NCI-H1436 (cell line): ENCODE data around the gene TRIML1.

ENCODE experiments used
- DNase-seq: peaks from one replicate; lab custom pipeline; 2025; lab: John Stamatoyannopoulos, UW

Gene TRIML1, protein sequence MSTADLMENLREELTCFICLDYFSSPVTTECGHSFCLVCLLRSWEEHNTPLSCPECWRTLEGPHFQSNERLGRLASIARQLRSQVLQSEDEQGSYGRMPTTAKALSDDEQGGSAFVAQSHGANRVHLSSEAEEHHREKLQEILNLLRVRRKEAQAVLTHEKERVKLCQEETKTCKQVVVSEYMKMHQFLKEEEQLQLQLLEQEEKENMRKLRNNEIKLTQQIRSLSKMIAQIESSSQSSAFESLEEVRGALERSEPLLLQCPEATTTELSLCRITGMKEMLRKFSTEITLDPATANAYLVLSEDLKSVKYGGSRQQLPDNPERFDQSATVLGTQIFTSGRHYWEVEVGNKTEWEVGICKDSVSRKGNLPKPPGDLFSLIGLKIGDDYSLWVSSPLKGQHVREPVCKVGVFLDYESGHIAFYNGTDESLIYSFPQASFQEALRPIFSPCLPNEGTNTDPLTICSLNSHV

GRCh38 chr4:188139141-188139540, at the start of gene TRIML1:
TRIML1 (plus strand) TSS chr4:188139441; CDS start chr4:188139559, 118 bp downstream.
- DNase-seq, result no peak

DNA sequence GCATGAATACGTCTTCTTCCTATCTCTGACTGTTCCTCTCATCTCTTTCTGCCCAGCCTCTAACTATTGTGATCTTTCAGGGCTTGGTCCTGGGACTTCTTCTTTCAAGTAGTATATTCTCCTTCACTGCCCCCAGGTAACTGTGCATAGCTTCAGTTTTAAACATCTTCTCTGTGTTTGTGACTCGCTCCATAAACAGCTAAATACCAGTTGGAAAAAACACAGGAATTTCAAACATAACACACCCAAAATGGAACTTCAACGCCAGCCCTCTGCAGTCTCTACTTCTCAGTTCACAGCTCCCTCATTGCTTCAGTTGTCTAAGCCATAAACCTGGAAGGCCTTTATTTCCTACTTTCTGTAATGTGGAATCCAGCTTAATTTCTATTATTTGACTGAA, 46.4 kb upstream of the TRIML1 start:
- DNase-seq, result no peak

DNA sequence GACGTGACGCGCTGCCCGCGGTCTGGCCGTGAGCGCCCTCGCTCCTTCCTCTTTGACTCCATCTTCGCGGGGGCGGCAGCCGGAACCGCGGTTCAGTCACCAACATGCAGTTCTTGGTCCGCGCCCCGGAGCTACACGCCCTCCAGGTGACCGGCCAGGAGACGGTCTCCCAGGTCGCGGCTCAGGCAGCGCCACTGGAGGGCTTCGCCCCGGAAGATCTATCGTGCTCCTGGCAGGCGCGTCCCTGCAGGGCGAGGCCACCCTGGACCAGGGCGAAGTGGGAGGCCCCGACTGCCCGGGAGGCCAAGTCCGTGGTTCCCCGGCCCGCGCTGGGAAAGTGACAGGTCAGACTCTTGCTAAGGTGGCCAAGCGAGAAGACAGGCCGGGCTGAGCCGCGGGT, 32.8 kb upstream of the TRIML1 start:
- DNase-seq, result no peak

DNA sequence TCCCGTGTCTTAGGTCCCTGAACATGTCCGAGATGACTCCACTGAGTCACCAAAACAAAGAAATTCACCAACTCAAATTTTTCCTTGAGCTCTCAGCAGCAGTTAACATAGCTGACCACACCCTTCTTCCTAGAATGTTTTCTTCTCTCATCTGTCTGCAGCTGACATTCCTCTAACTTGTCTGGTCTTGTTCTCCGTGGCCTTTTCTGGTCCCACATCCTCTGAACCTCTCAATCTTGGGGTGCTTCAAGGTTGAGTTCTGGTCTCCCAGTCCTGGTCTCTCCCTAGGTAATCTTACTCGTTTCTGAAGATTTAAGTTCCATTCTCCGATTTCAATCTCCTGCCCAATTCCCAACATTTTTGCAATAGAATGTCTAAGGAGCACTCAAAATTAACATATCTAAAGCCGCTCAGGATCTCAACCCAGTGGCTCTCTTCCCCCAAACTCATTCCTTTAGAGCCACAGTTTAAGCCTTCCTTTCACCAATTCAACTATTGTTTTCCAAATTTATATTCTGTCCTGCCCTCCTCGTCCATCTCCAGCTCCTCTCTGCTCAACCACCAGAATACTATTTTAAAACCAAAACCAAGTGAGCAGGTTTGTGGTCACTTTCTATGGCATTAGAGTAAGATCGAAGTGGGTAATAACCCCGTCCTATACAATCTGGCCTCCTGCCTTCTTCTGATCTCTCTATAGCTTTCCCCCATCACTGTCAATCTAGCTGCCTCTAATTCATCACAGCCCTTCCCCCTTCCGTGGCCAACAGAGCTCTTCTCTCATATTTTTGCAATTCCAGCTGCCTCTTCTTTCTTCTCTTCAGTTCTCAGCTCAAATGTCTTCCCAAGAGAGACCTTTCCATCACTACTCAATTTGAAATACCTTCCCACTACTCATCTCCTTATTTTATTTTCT, 31.1 kb upstream of the TRIML1 start:
- DNase-seq, result no peak

DNA sequence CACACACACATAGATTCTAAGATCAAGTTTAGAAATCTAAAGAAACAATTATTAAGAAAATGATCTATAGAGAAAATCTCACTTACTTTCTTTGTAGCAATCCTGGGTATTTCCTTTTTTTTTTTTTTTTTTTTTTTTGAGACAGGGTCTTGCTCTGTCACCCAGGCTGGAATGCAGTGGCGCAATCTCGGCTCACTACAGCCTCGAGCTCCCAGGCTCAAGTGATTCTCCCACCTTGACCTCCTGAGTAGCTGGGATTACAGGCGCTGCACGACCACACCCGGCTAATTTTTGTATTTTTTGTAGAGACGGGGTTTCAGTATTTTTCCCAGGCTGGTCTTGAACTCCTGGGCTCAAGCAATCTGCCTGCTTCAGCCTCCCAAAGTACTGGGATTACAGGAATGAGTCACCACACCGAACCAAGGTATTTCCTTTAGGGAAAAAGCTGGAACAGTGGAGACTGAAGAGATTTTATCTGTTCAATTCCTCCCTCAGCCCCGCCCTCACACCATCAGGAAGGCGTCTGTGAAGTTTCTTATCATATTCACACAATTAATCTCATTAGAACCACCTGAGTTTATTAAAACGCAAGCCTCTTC, 30.0 kb upstream of the TRIML1 start, which contains the start of gene TRIML2:
Gene TRIML2, minus strand, starts transcription at position 447 of the 599 bp plus-strand sequence. CDS start 4,235 bp downstream, outside the sequence.
- DNase-seq, result no peak

DNA sequence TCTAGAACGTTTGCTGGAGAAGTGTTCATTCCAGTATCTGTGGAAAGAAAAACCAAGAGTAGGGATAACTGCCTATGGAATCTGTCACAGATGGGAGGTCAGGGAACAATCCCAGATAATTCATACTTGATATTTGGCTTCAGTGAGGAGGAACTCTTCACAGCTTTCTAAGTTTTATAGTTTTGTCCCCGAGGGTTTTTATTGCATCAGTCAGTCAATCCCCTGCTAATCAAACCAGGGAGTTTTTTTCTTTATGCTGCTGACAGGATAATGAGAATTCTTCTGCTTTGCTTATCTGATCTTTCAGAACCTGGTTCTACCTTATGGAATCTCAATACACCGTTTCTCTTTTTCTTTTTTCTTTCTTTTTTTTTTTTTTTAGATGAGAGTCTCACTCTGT, 29.2 kb upstream of the TRIML1 start:
- no peak for DNase-seq

DNA sequence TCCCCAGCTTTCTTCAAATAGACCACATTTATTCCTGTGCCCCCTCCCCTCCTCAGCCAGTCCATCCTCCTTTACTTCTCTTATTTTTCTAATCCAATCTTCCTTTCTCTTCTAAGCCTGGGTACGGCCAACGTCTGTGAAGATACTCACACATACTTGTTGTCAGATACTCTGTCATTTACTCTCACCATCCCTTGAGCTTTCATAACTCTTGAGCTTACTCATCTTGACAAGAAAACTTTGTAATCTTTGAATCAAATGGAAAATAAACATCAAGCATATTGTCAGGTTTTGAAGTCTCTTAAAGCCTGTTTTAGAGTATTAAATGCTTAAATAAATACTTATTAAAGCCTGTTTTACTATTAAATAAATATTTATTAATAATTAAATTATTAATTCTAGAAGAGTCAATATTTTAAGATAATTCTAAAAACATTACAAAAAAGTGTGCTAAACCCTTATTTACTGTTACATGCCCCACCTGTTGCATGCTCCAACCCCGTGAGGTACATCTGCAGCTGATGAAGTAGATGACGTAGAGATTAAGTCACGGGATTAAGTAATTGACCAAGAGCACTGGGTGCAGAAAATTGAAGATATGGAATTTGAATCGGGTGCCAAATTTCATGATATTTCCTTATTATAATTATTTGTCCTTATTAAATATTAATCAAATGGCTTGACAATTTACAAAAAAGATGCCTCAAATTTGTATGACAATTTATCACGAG, 28.3 kb upstream of the TRIML1 start:
- no peak for DNase-seq

- DNase-seq, result no peak
These were observed 27.3 kb upstream of the TRIML1 start for GRCh38 chr4:188111955-188112354.

DNA sequence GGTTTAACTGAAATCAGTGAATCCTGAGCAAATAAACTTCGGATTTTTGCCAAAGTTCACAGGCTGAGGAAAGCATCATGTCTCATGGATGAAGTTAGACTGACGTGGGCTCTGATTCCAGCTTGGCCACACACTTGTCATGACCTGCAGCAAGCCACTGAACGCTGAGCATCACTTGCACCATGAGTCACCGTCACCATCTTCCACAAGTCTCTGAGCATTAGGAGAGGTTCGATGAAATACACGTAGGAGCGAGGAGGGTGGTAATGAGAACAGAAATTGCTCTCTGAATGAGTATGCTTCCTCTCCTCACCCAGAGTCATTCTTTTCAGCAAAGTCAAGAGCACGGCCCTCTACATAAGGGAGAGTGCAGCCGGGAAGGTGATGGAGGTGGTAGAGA, 26.1 kb upstream of the TRIML1 start:
- no peak for DNase-seq

GRCh38 chr4:188117631-188118324, 21.5 kb upstream of the TRIML1 start:
- no peak for DNase-seq

GRCh38 chr4:188121530-188121929, 17.7 kb upstream of the TRIML1 start:
- DNase-seq, result no peak

- no peak for DNase-seq
These were observed 11.9 kb upstream of the TRIML1 start for GRCh38 chr4:188127214-188127874.

DNA sequence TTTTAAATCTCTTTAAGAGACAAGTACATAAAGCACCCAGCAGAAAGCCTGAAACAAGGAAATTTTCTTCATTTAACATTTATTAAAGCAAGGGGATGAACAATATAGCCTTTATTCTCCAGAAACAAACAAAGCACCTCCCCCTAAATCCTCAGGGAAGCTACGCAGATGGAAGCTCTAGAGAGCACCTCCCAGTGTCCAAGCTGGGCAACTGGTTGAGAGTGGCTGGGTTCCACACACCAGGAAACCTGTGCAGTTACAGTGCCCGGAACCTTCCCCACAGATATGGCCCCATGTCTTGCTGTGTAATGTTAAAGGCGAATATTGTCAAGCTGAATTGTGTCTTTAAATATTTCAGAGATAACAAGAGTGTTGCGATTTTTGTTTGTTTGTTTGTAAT, 8.9 kb upstream of the TRIML1 start:
- DNase-seq, result no peak

GRCh38 chr4:188132232-188132631, 7.0 kb upstream of the TRIML1 start:
- DNase-seq, result no peak

GRCh38 chr4:188138227-188138626, 1.0 kb upstream of the TRIML1 start:
- no peak for DNase-seq

DNA sequence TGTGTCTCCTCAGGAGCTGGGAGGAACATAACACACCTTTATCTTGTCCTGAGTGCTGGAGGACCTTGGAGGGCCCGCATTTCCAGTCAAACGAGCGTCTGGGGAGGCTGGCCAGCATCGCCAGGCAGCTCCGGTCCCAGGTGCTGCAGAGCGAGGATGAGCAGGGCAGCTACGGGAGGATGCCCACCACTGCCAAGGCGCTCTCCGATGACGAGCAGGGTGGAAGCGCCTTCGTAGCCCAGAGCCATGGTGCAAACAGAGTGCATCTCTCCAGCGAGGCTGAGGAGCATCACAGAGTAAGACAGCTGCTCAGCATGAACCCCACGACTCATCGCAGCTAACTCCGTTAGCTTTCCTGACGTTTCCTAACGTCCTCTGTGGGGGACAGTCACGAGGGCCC, 430 bp downstream of the TRIML1 start:
- no peak for DNase-seq

DNA sequence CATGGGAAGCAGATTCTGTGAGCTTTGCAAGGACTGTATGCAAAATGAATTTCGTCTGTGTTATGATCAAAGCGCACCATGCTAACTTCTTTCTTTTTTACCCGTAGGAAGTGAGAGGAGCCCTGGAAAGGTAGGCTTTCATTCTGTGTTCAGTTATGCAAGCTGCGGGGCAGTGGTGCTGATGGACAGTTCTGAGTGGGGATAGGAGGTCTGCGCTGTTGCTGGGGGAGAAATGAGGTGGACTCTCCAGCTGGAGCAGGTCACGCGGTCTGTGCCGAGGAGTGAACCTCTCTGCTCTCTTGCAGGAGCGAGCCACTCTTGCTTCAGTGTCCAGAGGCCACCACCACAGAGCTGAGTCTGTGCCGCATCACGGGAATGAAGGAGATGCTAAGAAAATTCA, 4.5 kb downstream of the TRIML1 start:
- no peak for DNase-seq

DNA sequence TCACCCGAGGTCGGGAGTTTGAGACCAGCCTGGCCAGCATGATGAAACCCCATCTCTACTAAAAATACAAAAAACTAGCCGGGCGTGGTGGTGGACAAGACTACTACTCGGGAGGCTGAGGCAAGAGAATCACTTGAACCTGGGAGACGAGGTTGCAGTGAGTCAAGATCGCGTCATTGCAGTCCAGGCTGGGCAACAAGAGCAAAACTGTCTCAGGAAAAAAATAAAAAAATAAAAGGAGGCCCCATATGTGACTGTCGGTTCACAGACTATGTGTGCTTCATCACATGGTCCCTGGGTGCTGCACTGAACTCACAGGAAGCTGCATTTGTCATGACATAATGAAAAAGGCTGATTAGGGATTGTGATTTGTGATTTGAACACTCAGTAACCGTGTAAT, 6.4 kb downstream of the TRIML1 start:
- no peak for DNase-seq

GRCh38 chr4:188146618-188147017, 7.4 kb downstream of the TRIML1 start:
- DNase-seq, result no peak

GRCh38 chr4:188147176-188147575, 7.9 kb downstream of the TRIML1 start:
- DNase-seq, result no peak

- DNase-seq, result no peak
These were observed 8.5 kb downstream of the TRIML1 start for GRCh38 chr4:188147776-188148175.
